ENCODE measurements around the gene HMGB1. TPM values are rescaled to one million over a fixed set of nuclear protein-coding genes. Genes with fewer than 3 reads are reported as not detected.

Gene HMGB1
- total RNA-seq, 1 experiment from 2014 or later: 507 TPM

DNA sequence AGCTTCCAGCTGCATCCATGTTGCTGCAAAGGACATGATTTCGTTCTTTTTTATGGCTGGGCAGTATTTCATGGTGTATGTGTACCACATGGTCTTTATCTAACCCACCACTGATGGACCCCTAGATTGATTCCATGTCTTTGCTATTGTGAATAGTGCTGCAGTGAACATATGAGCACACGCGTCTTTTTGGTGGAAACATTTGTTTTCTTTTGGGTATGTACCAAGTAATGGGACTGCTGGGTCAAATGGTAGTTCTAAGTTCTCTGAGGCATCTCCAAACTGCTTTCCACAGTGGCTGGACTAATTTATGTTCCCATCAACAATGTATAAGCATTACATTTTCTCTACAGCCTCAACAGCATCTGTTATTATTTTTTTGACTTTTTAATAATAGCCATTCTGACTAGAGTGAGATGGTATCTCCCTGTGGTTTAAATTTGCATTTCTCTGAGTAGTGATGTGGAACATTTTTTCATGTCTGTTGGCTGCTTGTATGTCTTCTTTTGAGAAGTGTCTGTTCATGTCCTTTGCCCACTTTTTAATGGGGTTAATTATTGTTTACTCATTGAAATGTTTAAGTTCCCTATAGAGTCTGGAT is 50.2 kb downstream of the HMGB1 start:
- in situ Hi-C loops (cut with HindIII; ENCODE audit: low pct_unique_long_range_greater_than_20kb, low sequenced_read_pairs): no loop called here
- DNase-seq (ENCODE audit: low read depth, low spot score): no peak

DNA sequence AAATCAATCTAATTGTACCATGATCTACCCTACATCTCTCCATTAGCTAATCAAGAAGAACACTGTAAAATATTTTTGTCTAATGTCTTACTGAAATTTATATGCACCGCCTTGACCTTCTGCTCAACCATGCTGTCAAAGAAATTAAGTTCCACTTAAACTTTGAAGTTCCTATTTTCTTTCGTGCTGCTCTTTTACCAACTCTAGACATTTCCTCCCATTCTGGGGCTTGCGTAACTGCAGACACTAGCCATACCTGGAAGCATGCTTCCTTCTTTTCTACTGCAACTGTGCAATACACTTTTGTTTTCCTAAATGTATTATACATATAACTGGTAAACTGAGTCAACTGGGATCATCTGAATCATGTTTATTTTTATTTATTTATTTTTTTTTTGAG is 51.9 kb downstream of the HMGB1 start:
- in situ Hi-C loops (cut with HindIII; ENCODE audit: low pct_unique_long_range_greater_than_20kb, low sequenced_read_pairs): no loop called here
- DNase-seq (ENCODE audit: low read depth, low spot score): no peak

DNA sequence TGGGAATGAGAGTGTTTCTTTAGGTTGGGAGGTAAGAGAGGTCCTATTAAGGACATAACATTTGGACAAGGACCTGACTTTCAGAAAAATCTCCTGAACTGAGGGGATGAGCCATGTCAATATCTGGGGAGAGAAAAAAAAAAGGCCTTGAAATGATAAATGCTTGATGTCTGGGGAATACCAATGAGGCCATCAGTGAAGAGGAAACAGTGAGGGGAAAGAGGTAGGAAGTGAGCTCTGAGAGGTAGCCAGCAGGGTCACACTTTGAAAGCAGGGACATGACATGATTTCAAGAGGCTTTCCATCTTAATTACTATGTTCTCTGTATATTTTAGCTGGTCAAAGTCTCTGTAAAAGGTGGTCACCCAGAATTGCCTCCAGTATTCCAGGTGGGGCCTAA is 53.4 kb downstream of the HMGB1 start:
- no peak for DNase-seq (ENCODE audit: low read depth, low spot score)
- in situ Hi-C loops (cut with HindIII; ENCODE audit: low pct_unique_long_range_greater_than_20kb, low sequenced_read_pairs): no loop called here

DNA sequence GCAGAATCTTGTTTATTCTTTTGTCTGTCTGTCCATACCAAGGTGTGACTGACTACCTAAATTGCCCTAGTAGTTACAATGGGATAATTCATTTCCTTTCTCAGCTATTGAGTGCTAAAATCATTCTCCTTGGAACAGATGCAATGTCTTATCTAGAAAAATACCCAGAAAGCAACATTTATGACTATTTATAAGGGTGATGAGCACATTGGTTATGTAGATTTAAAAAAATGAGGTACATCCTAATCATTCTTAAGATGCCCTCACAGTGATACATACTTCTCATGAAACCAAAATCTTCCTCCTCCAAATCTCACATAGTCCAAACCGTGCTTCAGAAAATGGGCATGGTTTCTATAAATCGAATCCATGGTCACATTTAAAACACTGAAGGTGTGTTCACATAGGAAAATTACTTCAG is 55.0 kb downstream of the HMGB1 start:
- no peak for DNase-seq (ENCODE audit: low read depth, low spot score)
- in situ Hi-C loops (cut with HindIII; ENCODE audit: low pct_unique_long_range_greater_than_20kb, low sequenced_read_pairs): no loop called here

DNA sequence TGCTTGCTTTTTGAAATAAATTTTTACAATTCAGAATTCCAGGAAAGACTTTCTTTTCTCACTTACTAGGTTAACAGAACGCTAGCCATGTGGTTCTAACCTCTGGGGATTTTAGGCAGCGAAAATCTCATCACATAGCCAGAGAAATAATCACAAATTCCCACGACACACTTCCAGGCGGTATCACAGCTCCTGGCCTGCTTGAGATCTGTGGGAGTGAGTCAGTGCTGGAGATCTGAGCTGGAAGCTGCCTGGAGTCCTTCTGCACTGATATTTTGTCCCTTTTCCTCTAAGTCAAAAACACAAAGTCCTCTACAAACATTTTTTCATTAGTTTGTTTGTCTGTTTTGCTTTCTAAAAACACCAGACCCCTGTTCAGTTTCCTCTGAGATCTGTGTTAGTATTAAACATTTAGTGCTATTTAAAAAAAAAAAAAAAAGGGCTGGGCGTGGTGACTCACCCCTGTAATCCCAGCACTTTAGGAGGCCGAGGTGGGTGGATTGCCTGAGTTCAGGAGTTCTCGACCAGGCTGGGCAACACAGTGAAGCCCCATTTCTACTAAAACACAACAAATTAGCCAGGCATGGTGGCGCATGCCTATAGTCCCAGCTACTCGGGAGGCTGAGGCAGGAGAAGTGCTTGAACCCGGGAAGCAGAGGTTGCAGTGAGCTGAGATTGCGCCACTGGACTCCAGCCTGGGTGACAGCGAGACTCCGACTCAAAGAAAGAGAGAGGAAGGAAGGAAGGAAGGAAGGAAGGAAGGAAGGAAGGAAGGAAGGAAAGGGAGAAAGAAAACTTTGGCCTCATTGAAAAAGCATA is 55.6 kb downstream of the HMGB1 start:
- DNase-seq (ENCODE audit: low read depth, low spot score): no peak
- in situ Hi-C loops (cut with HindIII; ENCODE audit: low pct_unique_long_range_greater_than_20kb, low sequenced_read_pairs): no loop called here

DNA sequence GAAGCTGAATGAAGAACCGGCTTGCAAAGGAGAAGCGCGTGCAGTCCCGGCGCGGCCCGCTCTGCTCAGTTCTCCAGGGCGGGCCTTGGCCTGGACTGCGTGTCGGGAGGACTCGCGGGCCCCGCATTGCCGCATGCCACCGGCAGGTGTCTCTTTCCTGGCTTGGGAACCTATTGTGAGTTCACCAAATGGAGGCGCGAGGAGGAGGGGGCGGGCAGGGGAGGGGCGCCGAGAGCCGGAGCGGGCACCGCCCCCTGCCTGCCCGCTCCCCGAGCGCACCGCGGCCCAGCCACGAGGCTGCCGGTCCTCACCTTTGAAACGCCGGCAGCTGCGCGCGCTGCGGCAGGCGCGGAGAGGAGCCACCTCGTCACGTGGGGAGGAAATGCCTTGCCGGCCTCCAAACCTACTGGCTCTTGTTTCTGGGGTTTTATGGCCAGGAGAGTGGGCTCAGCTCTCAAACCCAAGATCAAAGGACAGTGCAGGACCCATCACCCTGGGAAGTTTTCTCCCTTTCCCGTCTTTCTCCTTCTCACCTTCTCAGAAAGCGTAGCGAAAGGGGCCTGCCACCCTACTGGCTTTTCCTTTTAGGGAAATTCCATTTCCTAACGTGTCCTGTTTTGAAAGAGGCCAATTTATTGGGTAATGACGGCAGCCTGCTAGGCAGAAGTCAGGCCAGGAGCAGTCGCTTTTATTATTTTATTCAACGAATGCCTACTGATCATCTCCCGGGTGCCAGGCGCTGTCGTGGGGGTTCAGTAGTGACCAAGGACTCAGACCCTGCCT is 57.2 kb downstream of the HMGB1 start:
- in situ Hi-C loops (cut with HindIII; ENCODE audit: low pct_unique_long_range_greater_than_20kb, low sequenced_read_pairs): no loop called here

DNA sequence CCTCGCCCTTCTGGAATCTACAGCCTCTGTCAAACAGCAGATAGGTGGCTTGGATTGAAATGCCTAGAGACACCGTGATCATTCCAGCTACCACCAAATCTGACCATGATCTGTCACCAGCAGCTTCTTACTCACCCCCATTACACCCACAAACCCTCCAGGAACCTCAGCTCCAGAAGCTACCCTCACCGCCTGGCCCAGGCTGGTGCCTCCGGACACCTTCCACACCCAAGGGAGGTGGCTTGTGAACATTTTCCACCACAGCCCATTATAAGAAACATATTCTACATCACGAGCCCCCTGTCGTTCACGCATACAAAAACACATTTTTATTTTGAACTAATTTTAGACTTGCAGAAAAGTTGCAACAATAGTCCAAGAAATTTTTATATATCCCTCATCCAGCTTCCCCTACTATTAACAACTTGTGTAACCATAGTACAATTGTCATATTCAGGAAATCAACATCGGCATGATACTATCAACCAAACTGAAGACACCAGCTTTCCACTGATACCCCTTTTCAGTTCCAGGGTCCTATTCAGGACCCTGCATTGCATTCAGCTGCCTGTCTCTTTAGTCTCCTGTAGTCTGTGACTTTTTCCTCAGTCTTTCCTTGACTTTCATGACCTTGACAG is 58.8 kb downstream of the HMGB1 start:
- in situ Hi-C loops (cut with HindIII; ENCODE audit: low pct_unique_long_range_greater_than_20kb, low sequenced_read_pairs): no loop called here
- no peak for DNase-seq (ENCODE audit: low read depth, low spot score)

More for the DNA sequence above, 57.2 kb downstream of the HMGB1 start:
- peak; percentile 83 for DNase-seq (ENCODE audit: low read depth, low spot score)

Other genes with a start within 250 kb of the HMGB1 start
- gene KATNAL1, start 158.4 kb downstream of the HMGB1 start, total RNA-seq (2014; rRNA removed; shearing (Covaris generic)): 6.7 and 9.9 TPM in 2 replicates
- not detected in 2 replicates for gene UBE2L5, start 43.4 kb downstream of the HMGB1 start, total RNA-seq (2014; rRNA removed; shearing (Covaris generic))
- 19.6 and 20.2 TPM in 2 replicates for gene USPL1, start 152.0 kb upstream of the HMGB1 start, total RNA-seq (2014; rRNA removed; shearing (Covaris generic))

All from SK-MEL-5 (cell line).